Stimulated activated CD4-positive, alpha-beta T cell treated with anti-CD3 and anti-CD28 coated beads, Interleukin-12 subunit alpha, Interleukin-12 subunit beta, amount 100 ng/mL, for 24 hours (primary cell): ENCODE results near the gene PEPD.

Experiments used
- DNase-seq, 2 experiments: peaks; one replicate each; pipeline ENCODE4 v3.0.0-alpha.2; 2020; ENCODE audit warnings: low read depth in 2 of 2

Gene PEPD

DNA sequence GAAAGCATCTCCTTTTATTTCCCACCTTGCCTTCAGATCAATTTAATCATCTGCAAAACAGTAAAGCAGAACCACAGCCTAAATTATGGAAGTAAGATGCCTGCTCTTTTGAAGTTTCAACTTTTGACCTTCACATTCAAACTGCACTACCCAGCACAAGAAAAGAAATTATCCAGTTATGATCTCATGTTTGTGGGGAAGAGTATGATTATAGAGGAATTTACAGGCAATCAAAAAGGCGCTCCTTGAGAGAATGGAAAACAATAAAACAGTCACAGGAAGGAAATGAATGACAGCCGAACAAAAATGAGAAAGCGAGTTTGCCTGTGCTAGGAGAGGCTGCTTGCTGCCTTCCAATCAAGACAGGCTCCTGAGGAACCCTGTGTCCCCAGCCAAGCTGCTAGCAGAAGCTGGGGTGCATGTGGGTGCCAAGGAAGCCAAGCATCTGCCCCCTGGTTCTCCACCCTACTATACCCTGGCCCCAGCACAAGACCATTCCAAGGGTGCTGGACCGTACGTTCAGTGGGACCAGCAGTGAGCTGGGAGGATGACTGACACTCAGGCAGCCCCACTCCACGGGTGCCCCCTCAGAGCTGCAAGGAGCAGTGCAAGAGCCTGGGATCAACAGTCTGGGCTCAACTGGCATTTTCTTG is 47.8 kb downstream of the PEPD start:
- DNase-seq = no peak

DNA sequence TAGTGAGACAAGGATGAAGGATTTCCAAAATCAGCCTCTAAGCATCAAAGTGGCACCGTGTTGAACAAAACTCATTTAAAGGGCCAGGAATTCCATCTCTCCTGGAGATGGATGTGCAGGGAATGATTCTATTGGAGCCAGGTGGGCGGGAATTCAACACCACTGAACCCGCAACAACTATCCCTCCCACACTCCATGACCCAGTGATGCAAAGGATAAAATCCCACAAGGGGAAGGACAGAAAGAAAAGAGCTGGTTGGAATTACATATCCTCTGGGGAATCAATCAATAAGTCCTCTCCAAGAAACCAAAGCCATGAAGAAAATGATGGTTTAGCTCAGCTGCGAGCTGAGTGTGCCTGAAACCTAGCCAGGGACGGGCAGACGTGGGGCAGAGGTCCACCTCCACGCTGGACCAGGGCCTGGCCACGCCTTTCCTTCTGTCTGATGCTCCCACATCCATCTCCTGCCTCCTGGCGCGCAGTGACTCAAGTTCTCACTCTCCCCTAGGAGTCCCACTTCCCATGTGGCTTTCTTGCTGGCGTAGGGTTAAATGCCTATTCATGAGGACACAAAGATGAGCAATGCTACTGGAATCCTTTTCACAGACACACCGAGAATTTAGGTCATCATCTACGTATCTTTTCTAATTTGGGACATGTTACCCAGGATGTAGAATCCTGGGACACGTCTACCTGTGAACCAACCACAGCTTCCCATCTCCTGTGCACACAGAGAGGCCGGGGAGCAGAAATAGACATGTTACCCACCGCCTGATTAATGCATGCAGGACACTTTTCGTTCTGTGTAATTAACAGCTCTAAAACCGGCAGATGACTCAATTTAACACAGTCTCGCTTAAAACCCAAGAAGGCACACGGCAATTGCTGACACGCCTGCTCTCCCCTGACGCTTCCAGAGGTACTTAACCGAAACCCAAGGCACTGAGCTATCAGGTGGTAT is 48.6 kb downstream of the PEPD start:
- no peak for DNase-seq

DNA sequence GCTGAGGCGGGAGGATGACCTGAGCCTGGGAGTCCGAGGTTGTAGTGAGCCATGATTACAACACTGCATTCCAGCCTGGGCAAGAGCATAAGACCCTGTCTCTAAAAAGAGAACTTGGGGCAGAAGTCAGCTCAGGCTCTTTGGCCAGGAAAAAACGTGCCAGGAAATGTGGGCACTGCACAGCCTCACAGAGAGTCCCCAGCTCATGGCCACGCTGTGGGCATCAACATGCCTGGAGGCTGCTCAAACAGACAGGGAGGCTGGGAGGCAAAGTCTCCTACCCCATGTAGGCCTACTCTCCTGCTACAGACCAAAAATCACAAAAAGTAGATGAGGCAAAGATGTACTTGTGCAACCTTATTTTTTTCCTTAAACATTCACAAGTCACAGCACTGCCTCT is 49.4 kb downstream of the PEPD start:
- no peak for DNase-seq

DNA sequence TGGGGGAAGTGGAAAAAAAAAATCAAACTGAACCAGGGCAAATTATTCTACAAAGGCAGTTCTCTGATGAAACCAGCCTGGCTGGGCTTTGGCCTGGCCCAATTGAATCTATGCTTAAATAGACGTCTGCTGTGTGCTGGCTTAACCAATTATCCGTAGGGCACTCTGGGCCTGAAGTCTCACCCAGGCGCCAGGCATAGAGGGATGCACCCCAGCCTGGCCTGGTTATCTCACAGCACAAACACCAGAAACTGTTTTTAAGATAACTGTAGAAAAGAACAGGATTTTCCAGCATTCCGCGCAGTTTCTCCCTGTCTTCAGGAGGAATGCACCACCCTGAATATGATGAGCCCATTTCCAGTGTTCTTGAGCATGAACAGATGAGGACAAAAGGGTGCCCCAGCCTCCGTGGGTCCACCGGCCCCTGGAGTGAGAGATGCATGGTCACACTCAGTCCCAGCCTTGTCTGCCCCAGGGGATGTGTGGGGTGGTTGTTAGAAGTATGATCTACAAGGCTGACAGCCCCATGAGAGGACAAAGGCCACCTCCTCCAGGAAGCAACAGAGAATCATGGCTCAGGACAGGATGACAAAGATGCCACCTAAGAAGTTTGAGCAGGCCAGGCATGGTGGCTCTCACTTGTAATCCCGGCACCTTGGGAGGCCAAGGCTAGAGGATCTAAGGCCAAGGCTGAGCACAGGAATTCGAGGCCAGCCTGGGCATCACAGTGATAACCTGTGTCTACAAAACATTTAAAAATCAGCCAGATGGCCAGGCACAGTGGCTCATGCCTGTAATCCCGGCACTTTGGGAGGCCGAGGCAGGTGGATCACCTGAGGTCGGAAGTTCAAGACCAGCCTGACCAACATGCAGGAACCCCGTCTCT is 50.2 kb downstream of the PEPD start:
- no peak for DNase-seq

DNA sequence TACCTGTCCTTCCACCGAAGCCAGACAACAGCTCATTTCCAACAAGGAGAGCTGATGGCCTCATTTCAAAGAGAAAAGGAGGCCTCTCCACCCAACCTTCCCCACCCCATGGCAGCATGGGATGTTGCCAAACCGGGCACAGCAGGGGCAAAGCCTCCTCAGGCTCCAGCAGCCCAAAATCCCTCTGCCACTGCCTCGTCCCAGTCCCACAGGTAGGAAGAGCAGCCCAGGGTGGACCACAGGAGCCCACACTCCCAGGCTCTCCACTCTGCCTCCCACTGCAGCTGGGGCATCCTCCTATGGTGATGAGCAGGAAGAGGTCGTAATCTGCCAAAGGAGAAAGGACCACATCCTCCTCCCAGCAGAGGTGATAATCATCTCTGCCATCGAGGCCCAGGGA is 50.9 kb downstream of the PEPD start:
- no peak for DNase-seq

DNA sequence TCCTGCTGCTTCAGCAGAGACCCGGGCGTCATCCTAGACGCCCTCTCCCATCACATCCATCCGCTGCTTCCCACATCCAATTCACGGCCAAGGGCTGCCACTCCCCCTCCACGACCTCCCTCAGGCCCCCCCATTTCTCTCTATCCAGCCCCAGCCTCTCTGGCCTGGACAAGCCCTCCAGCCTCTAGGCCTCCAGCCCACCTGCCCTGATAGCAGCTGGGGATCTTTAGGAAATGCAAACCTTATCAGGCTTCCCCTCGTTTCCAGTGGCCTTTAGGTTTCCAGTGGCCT is 51.6 kb downstream of the PEPD start:
- no peak for DNase-seq

DNA sequence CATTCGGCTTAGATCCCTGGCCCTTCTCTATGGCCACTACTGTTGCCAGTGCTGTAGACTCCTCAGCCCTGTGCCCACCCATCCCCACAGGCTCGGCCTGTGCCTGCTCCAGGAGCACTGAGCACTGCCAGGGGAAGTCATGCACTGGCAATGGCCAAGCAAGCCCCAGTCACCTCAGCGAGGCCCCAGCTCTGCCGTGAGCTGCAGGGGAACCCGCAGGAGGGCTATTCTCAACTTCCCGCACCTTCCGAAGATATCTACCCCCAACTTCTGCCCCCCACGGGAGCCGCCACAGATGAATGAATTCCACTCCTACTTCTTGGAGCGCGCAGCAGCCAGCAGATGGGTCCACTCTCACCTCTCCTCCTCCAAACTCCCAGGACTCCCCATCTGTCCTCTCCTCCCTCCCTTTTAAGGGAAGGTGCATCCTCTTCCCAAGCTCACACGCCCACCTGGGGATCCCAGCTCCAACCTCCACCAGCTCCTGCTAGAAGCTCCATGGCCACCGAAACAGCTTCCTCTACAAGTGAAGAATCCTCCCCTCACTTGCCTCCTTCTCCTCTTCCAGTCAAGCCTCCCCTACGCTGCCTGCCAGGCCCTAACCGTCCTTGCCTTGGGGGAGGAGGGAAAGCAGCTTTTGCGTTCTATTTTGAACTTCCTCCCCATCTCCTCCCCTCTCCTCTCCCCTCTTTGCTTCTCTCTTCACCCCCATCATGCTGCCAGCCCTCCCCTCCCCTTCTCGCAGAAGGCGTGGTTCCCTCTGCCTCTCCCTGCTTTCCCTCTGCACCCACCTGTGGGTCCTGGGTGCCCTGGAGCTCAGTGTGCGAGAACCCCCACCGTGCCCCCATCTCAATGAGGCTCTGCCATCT is 52.2 kb downstream of the PEPD start:
- DNase-seq = no peak

DNA sequence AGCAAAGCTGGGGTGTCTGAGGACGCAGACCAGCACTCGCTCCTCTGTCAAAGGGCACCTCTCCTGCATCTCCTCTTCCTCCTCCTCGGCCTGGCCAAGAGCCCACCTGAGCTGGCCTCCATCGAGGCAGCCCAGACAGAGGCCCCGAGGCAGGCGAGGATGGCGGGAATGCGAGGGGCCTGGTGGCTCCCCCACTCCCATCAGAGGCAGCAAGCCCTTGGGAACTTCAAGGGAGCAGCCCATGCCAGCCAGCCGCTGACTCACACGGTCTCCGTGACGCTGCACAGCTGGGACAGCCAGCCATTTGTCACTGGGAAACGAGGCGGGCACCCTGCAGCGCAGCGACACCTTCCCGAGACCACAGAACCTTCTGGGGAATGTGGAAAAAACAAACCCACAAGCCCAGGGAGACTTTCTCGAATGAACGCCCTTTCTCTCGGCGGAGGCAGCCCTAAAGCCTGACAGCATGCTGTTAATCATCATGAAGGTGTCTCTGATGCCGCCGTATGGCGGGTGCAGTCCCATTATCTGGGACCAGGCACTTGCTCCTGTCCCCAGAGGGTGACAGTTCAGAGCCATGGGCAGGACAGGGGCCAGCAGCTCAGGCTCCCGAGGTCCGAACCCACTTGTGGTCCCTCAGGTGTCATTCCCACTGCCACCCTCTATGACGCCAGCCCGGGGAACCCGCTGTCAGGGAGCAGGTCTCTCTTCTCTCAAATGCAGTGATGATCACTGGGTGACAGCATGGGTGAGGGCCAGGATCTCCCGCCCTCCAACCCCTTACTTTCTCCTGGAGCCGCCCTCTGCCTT is 53.0 kb downstream of the PEPD start:
- no peak for DNase-seq

DNA sequence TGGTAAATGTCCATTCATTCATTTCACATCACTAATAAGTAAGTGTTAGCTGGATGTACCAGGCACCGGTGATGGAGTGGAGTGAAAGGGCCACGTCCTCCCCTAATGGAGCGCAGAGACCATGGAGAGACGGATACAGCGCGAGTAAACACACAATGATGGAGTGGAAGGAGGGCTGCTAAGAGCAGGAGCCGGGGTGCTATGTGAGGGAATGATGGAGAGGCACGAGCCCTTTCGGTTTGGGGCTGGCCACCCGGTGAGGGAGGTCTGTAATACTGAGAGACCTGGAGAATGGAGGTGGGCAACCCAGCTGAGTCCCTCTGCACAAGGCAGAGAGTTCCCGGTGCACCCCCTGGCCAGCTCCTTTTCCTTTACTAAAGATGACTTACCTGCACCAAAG is 53.7 kb downstream of the PEPD start:
- DNase-seq = no peak

DNA sequence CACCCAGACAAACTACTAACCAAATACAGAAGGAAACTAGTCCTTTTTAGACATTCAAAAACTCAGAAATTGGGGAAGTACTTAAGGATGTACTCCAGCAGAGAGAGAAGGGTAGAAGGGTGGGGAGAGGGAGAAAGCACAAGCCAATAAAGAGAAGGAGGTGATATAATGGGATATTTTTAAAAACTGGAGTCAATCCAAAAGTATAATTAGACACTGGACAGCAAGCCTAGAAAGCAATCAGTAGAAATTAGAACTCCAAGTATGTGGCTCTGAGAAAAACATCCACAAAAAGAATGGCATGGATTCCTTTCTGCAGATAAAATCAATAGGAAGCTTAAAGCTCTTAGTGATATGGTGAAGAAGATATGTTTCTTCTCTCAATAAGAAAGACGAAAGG is 55.8 kb downstream of the PEPD start:
- no peak for DNase-seq

DNA sequence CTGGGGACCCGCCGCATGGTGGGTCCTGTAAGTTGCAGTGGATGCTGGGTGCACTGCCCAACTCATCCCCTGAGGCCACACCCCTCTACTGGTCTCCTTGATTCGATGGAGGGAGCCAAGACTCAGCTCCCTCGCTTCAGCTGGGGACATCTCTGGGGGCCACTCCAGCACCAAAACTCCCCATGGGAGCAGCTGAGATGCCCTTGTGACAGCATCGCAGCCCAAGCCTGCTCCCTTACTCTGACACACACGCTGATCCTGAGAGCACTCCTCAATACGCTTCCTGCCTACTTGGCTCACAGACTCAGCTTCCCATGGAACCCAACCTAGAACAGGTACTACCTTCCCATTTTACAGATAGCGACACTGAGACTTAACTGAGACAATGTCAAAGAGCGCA is 56.2 kb downstream of the PEPD start:
- DNase-seq = no peak

DNA sequence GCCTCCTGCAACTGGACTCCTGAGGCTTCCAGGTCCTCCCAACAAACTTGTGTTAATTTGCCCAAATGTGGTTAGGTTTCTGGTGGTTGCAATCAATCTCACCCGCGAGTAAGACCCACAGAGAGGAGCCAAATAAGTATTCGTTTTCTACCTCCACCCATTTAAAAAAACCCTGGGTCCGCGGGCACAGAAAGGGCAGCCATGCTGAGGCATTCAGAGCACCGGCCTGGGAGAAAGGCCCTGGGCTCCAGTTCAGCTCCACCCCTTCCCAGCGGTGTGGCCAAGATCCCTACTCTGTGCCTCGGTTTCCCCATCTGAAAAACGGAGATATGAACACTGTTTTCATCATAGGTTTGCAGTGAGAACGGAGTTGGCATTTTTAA is 56.9 kb downstream of the PEPD start:
- DNase-seq = no peak

DNA sequence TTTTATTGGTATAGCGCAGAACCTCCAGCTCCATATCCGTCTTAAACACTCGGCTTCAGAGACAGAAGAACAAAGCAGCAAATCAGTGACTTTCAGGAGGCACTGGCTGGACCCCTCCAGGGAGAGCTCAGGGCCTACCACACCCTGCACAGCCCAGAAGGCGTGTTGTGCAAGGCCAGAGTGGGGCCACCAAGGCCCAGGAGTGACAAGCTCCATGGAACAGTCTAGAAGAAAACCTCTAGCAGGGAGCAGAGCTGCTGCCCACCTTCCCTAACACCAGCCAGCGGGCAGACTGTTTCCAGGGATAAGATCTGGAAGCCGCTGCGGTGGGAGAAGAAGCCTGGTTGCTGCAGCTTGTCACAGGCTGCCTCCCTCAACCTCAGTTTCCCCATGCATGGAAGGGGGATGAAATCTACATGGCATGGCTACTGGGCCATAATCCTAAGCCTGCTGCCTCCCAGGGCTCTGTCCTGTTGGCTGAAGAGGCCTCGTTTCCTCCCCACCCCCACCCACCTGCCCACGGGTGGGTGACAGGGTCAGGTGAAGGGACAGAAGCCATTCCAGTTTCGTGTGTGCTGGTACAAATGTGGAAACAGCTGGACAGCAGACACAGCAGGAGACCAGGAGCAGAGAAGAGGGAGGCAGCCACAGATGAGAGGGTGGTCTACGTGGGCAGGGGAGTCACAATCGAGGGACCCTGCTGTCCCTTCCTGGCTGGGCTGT is 57.4 kb downstream of the PEPD start:
- no peak for DNase-seq

DNA sequence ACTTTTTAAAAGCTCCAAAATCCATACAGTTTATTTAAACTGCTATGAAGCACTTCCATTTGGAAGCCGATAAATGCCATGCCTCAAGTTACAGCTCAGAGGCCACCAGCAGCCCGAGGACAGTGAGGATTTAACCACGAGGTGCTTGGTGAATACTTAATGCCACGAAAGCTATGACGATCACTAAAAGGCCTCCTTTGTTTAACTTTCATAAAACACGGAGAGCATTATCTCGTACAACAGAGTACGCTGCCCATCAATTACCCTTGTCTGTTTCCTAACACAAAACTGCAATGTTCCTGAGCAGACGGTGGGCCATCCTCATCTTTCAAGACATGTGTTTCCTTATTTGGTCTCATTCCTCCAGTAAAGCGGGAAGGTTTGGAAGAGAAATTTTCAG is 58.4 kb downstream of the PEPD start:
- no peak for DNase-seq

DNA sequence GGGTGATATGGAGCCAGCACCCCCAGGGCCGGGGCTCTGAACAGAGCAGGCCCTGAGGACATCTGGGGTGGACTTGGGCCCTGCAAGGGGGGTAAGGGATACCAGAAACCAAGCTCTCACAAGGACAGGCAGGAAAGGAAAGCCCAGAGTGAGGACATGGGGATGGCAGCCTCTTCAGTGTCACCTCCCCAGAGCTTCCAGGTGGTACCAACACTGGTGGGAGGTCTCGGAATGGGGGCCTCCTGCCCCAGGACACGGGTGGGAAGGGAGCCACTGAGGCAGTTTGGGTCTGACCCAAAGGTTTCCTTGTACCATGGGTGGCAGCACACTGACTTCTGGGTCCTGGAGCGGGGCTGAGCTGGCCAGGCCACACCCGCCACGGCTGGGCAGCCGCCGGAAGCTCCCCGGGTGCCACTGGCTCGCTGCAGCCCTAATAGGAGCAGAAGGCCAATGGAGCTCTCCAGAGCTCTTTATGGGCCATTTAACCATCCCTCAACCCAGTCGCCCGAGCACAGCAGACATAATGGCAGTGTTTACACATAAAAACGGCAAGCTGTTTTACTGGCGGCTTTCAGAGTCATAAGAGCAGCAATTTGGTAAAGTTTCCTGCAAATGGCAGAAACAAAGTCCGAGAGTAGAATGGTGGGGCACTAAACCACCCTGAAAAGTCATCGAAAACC is 59.3 kb downstream of the PEPD start:
- no peak for DNase-seq

DNA sequence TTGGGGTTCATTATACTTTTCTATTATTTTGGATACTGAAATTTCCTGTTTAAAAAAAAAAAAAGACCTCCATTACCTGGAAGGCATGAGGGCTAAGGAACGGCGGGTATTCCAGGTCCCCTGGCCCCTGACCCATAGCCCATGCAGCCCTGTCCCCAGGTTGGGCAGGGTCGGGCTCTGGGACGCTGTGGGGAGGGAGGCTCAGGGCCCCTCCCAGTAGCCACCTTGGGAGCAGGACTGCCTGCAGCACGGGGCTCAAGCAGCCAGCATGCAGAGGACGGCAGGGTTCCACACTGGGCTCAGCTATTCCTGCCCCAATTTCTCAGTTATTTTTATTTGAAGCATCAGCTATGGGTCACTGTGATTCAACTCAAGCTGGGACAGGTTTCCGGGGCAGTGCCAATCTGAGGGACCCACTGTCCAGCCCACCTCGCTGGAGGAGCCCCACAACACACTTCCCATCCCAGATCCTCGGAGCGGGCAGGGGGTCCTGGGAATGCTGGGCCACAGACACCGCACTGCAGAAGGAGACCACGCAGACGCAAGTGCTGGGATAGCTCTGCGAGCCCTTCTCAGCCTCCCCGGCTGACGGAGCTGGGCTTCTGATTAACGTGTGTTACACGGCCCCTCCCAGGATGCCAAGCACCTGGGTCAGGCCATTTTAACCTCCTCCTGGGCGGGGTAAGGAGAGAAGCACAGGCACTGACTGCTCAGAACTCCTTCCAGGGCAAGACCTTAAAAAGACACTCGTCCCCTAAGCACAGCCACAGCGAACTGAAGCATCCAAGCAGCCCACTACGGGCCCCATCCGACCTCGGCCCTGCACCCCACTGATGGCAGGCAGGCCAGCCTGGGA is 60.1 kb downstream of the PEPD start:
- no peak for DNase-seq

DNA sequence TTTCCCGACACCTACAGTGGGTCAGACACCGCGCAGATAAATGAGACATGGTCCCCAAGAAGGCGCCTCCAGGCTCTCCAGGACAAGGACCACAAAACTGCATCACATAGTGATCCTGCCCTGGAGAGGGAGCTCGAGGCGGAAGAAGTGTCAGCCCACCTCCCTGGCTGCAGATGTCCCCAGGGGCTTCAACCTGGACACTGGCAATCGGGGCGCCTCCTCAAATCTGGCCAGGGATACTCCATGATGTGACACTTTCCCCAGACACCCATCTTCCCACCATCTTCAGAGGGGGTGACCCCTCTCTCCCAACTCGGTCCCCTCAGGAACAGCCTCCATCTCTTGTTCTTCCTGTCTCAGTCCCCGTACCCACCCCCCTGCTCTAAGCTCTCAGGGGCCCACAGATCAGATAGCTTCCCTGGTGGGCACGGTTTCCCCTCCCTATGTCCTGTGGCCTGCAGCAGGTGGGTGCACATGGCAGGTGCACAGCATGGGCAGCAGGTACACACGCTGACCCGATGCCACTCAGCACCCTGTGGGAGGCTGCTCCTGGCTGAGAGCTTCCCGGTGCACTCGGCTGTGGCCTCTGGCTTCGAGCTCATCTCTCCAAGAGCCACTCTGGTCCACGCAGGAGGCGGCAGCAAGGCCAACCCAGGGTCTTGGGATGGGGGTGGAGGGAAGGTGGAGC is 61.2 kb downstream of the PEPD start:
- DNase-seq = no peak
